IPS-15b (cell line): ENCODE results near the gene MCUR1.
A peak's percentile ranks its signal among the peaks of the same experiment; 100 is the strongest.
"Not testable (repeated sequence)": the region's sequence is repeated elsewhere in the genome, so short reads cannot be mapped to it uniquely, and the experiment has no call there.

Experiments
- H3K27me3 ChIP-seq: one replicate; pipeline ENCODE4 v1.6.1; 2013; ENCODE audit warnings: low read length; ENCODE audit not compliant: control insufficient read depth, insufficient read depth
- H3K36me3 ChIP-seq: one replicate; pipeline ENCODE4 v1.6.1; 2013; ENCODE audit warnings: low read length; ENCODE audit not compliant: control insufficient read depth, insufficient read depth
- H3K4me1 ChIP-seq: one replicate; pipeline ENCODE4 v1.6.1; 2013; ENCODE audit warnings: mild to moderate bottlenecking, low read length; ENCODE audit not compliant: control insufficient read depth, insufficient read depth
- H3K4me3 ChIP-seq: one replicate; pipeline ENCODE4 v1.5.1; 2013; ENCODE audit warnings: low read depth, low read length
- H3K9ac ChIP-seq: one replicate; pipeline ENCODE4 v1.6.1; 2013; ENCODE audit warnings: low read depth, mild to moderate bottlenecking, low read length
- H3K9me3 ChIP-seq: one replicate; pipeline ENCODE4 v1.6.1; 2013; ENCODE audit warnings: mild to moderate bottlenecking, low read length; ENCODE audit not compliant: control insufficient read depth, insufficient read depth

The MCUR1 gene, protein sequence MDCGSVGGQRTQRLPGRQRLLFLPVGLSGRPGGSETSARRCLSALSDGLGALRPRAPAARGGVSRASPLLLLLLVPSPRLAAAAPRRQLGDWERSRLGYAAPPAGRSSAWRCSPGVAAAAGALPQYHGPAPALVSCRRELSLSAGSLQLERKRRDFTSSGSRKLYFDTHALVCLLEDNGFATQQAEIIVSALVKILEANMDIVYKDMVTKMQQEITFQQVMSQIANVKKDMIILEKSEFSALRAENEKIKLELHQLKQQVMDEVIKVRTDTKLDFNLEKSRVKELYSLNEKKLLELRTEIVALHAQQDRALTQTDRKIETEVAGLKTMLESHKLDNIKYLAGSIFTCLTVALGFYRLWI

DNA sequence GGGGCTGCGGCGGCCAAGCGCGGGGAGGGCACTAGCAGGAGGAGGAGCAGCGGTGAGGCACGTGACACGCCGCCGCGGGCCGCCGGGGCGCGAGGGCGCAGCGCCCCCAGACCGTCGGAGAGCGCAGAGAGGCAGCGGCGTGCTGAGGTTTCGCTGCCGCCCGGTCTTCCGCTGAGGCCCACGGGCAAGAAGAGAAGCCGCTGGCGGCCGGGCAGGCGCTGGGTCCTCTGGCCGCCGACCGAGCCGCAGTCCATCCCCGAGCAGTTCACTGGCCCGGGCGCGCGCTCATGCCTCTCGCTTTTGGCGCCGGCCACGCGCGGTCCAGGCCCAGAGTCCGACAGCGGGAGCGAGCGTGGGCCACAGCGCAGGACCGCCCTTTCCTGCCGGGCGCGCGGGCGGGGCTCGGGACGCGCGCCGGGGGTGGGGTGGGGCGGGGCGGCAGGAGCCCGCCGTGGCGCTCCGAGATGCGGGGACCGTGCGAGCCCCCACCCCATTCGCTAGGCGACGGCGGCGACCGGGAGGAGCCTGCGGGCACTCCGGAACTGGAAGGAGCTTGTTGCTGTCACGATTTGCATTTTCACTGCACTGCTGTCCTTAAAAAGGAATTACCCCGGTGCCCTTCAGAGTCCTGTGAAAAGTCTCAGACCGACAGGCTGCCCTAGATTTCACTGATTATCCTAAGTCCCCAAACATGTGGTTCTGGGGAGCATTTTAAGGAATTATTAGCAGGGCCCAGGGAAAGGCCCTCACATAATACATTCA is at the start of gene MCUR1:
Gene MCUR1, minus strand, starts transcription at position 382 of the 762 bp plus-strand sequence. Its CDS starts 128 bp downstream, at position 254.
- H3K27me3 ChIP-seq, result no peaks in the 10 kb centered on the region
- no peaks in the 10 kb centered on the region for H3K36me3 ChIP-seq
- peak within 1 kb of the TSS; percentile 66 for H3K4me3 ChIP-seq
- peak within 1 kb of the TSS; percentile 65 for H3K9ac ChIP-seq
- no peaks in the 10 kb centered on the region for H3K9me3 ChIP-seq
- peaks cover 3% of the 10 kb centered on the region for H3K4me1 ChIP-seq

DNA sequence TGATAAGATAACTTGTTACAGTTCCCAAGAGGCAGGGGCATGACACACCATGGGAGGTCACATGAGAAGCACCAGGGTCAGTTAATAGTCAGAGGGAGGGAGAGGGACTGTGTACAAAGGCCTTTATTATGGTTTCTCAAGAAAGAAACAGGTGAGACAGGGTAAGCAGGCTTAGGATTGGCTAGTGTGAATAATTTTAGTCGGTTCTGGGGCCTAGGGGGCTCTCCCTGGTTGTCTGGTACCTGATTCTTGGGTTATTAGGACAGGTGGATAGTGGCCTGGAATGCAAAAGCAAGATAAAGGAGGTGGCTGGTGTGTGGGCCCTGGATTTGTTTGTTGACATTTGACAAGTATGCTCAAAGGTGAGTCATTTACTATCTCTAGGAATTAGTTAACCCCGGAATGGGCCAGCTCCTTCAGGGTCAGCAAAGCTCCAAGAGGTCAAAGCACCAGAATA is 49.4 kb upstream of the MCUR1 start:
- Histone ChIP-seq H3K9ac (no peak overlapping the region), H3K36me3 (no peaks in the 10 kb centered on the region), H3K27me3 (peaks cover 5% of the 10 kb centered on the region), H3K9me3 (no peaks in the 10 kb centered on the region), H3K4me3 (no peak overlapping the region), H3K4me1 (no peaks in the 10 kb centered on the region)

DNA sequence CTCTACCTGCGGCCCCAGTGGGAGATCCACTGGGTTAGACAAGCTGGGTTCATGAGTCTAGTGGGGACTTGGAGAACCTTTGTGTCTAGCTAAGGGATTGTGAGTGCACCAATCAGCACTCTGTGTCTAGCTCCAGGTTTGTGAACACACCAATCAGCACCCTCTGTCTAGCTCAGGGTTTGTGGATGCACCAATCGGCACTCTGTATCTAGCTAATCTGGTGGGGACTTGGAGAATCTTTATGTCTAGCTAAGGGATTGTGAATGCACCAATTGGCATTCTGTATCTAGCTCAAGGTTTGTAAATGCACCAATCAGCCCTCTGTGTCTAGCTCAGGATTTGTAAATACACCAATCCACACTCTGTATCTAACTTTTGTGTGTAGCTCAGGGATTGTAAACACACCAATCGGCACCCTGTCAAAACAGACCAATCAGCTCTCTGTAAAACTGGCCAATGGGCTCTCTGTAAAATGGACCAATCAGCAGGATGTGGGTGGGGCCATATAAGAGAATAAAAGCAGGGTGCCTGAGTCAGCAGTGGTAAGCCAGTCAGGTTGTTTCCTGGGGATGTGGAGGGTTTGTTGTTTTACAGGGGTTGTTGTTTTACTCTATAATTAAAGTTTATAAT is 46.3 kb upstream of the MCUR1 start:
- H3K4me3 ChIP-seq, result peak overlapping the region; percentile 57
- H3K9ac ChIP-seq, H3K9me3 ChIP-seq, H3K27me3 ChIP-seq, H3K36me3 ChIP-seq, H3K4me1 ChIP-seq: not testable (repeated sequence)

DNA sequence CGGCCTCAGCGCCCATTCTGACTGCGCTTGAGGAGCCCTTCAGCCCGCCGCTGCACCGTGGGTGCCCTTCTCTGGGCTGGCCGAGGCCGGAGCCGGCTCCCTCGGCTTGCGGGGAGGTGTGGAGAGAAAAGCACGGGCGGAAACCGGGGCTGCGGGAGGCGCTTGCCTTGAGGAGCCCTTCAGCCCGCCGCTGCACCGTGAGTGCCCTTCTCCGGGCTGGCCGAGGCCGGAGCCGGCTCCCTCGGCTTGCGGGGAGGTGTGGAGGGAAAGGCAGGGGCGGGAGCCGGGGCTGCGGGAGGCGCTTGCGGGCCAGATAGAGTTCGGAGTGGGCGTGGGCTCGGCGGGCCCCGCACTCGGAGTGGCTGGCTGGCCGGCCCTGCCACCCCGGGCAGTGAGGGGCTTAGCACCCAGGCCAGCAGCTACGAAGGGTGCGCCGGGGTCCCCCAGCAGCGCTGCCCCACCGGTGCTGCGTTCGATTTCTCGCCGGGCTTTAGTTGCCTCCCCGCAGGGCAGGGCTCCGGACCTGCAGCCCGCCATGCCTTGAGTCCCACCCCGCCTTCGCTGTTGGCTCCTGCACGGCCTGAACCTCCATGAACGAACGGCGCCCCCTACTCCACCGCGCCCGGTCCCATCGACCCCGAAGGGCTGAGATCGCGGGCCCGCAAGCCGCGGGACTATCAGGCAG is 45.7 kb upstream of the MCUR1 start:
- H3K36me3 ChIP-seq, result no peaks in the 10 kb centered on the region
- peak overlapping the region; percentile 57 for H3K4me3 ChIP-seq
- H3K9ac ChIP-seq, result no peak overlapping the region
- H3K9me3 ChIP-seq, result no peaks in the 10 kb centered on the region
- H3K4me1 ChIP-seq, result no peaks in the 10 kb centered on the region
- peaks cover 5% of the 10 kb centered on the region for H3K27me3 ChIP-seq

DNA sequence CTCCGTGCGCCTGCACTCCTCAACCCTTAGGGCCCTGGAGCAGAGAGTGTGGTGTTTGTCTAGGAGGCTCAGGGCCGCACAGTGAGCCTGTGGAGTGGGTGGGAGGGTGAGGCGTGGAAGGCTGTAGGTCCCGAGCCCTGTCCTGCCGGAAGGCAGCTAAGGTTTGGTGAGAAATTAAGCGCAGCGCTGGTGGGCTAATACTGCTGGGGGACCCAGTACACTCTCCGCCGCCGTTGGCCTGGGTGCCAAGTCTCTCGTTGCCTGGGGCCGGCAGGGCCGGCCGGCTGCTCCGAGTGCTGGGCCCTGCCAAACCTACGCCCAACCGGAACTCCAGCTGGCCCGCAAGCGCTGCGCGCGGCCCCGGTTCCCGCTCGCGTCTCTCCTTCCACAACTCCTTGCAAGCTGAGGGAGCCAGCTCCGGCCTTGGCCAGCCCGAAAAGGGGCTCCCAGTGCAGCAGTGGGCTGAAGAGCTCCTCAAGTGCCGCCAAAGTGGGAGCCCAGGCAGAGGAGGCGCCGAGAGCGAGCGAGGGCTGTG is 40.4 kb upstream of the MCUR1 start:
- Histone ChIP-seq H3K36me3 (no peaks in the 10 kb centered on the region), H3K9ac (no peak overlapping the region), H3K27me3 (peaks cover 5% of the 10 kb centered on the region), H3K9me3 (no peaks in the 10 kb centered on the region), H3K4me1 (no peaks in the 10 kb centered on the region), H3K4me3 (no peak overlapping the region)

DNA sequence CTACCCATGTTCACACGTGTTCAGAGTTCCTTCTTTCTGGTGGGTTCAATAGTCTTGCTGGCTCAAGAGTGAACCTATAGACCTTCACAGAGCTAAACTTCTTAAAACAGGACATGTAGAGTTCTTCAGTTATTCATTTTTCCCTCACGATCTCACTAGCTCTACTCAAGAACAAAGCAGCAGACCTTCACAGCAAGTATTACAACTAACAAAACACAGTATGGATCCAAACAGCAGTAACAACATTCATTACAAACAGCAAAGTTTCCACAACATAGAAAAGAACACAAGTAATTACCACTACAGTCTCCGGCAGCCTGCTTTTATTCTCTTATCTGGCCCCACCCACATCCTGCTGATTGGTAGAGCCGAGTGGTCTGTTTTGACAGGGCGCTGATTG is 39.5 kb upstream of the MCUR1 start:
- no peaks in the 10 kb centered on the region for H3K36me3 ChIP-seq
- no peak overlapping the region for H3K9ac ChIP-seq
- no peak overlapping the region for H3K4me3 ChIP-seq
- H3K9me3 ChIP-seq, result no peaks in the 10 kb centered on the region
- H3K27me3 ChIP-seq, result no peaks in the 10 kb centered on the region
- no peaks in the 10 kb centered on the region for H3K4me1 ChIP-seq

DNA sequence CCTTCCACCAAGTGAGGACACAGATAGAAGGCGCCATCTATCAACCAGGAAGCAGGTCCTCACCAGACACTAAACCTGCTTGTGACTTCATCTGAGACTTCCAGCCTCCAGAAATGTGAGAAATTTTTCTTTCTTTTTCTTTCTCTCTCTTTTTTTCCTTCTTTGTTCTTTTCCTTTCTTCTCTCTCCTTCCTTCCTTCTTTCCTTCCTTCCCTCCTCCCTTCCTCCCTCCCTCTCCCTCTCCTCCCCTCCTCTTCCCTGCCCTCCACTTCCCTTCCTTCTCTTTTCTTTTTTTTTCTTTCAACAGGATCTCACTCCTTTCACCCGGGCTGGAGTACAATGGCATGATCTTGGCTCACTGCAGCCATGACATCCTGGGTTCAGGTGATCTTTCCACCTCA is 37.4 kb upstream of the MCUR1 start:
- H3K4me1 ChIP-seq, result peaks cover 8% of the 10 kb centered on the region
- no peaks in the 10 kb centered on the region for H3K36me3 ChIP-seq
- no peak overlapping the region for H3K9ac ChIP-seq
- no peaks in the 10 kb centered on the region for H3K27me3 ChIP-seq
- no peak overlapping the region for H3K4me3 ChIP-seq
- no peaks in the 10 kb centered on the region for H3K9me3 ChIP-seq

DNA sequence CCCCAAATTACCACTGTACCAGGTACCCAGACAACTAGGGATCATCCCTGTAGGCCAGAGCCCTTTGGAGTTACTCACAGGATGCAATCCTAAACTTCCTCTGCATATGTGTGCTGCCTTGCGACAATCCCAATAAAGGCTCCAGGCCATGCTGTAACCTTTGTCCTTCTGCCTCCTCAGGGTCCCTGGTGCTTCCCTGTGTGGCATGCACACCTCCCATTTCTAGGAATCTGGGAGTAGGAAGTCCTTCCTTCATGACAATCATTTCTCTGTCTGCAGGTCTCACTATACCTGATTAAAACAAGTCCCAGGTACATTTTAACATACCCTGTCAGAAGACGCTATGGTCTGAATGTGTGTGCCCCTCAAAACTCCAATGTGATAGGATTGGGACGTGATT is 37.0 kb upstream of the MCUR1 start:
- no peaks in the 10 kb centered on the region for H3K27me3 ChIP-seq
- peaks cover 8% of the 10 kb centered on the region for H3K4me1 ChIP-seq
- no peak overlapping the region for H3K9ac ChIP-seq
- H3K36me3 ChIP-seq, result no peaks in the 10 kb centered on the region
- no peaks in the 10 kb centered on the region for H3K9me3 ChIP-seq
- no peak overlapping the region for H3K4me3 ChIP-seq

DNA sequence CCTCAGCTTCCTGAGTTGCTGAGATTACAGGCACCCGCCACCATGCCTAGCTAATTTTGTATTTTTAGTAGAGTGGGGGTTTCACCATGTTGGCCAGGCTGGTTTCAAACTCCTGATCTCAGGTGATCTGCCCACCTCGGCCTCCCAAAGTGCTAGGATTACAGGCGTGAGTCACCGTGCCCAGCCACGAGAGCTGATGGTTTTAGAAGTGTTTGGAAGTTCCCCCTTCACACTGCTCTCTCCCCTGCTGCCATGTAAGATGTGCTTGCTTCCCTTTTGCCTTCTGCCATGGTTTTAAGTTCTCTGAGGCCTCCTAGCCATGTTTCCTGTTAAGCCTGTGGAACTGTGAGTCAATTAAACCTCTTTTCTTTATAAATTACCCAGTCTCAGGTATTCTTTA is 36.3 kb upstream of the MCUR1 start:
- H3K9ac ChIP-seq, H3K4me1 ChIP-seq, H3K4me3 ChIP-seq, H3K9me3 ChIP-seq, H3K27me3 ChIP-seq, H3K36me3 ChIP-seq: not testable (repeated sequence)

DNA sequence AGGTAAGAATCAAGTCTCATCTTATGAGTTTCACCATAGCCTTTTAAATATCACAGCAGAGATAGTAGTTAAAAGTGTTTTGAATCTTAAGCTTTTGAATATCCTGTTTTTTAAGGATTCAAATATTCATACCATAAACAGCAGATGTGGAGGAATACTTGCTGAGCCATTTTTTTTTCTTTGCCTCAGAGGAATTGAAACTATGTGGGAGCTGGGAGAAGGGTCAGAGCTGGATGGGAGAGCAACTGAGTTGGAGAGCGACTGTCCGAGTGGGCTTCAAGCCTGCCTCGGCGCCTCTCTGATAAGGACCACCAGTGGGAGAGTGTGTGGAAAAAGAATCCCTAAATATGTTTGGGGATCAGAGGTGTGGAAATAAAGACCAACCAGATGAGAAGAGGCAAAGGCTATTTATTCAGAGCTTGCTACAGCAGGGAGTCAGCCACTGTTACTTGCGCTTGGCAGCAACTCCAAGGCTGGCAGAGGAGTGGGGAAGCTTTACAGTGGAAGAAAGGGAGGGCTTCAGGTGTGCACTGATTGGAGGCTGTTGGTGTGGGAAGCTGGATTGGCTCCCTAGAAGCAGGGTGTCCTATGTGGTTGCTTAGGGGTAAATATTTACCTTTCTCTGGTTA is 34.3 kb upstream of the MCUR1 start:
- Histone ChIP-seq H3K36me3 (no peaks in the 10 kb centered on the region), H3K9ac (no peak overlapping the region), H3K4me1 (peaks cover 8% of the 10 kb centered on the region)

More for the DNA sequence above, 34.3 kb upstream of the MCUR1 start:
- no peaks in the 10 kb centered on the region for H3K9me3 ChIP-seq
- H3K27me3 ChIP-seq, result no peaks in the 10 kb centered on the region
- no peak overlapping the region for H3K4me3 ChIP-seq
